NCI-H226 (cell line): Measurements from ENCODE around the gene SLC15A3.
A peak's percentile ranks its signal among the peaks of the same experiment; 100 is the strongest.

Experiments used
- DNase-seq: peaks from one replicate; pipeline ENCODE4 v3.0.0-alpha.2; 2015

The SLC15A3 gene

GRCh38 chr11:60951904-60952741 lies at the start of gene SLC15A3:
TSS of gene SLC15A3 (minus strand) at chr11:60952176. CDS start at chr11:60951551, 625 bp downstream.
- DNase-seq: peak; percentile 47

GRCh38 chr11:61000426-61000825 lies 48.5 kb upstream of the SLC15A3 start:
- no peak for DNase-seq

- DNase-seq: no peak
Measured at GRCh38 chr11:60996381-60997138, 44.6 kb upstream of the SLC15A3 start.

GRCh38 chr11:60995798-60996197 lies 43.8 kb upstream of the SLC15A3 start:
- peak; percentile 64 for DNase-seq

GRCh38 chr11:60994541-60995080 lies 42.6 kb upstream of the SLC15A3 start:
- DNase-seq: no peak

GRCh38 chr11:60993615-60994014 lies 41.6 kb upstream of the SLC15A3 start:
- no peak for DNase-seq

- no peak for DNase-seq
Measured at GRCh38 chr11:60992842-60993409, 41.0 kb upstream of the SLC15A3 start.

GRCh38 chr11:60991457-60991856 lies 39.5 kb upstream of the SLC15A3 start:
- no peak for DNase-seq

- no peak for DNase-seq
Measured at GRCh38 chr11:60989093-60989650, 37.2 kb upstream of the SLC15A3 start.

GRCh38 chr11:60988658-60989057 lies 36.7 kb upstream of the SLC15A3 start:
- no peak for DNase-seq

GRCh38 chr11:60987577-60988277 lies 35.8 kb upstream of the SLC15A3 start:
- no peak for DNase-seq

- peak; percentile 82 for DNase-seq
Measured at GRCh38 chr11:60985991-60986915, 34.3 kb upstream of the SLC15A3 start.

GRCh38 chr11:60985501-60985900 lies 33.5 kb upstream of the SLC15A3 start:
- DNase-seq: no peak

- DNase-seq: peak; percentile 89
Measured at GRCh38 chr11:60984636-60985035, 32.7 kb upstream of the SLC15A3 start.

GRCh38 chr11:60984149-60984548 lies 32.2 kb upstream of the SLC15A3 start:
- no peak for DNase-seq

GRCh38 chr11:60982184-60982583 lies 30.2 kb upstream of the SLC15A3 start:
- DNase-seq: no peak

GRCh38 chr11:60981515-60981914 lies 29.5 kb upstream of the SLC15A3 start:
- no peak for DNase-seq

- DNase-seq: no peak
Measured at GRCh38 chr11:60978546-60979380, 26.8 kb upstream of the SLC15A3 start.

- no peak for DNase-seq
Measured at GRCh38 chr11:60977836-60978235, 25.9 kb upstream of the SLC15A3 start.

GRCh38 chr11:60977224-60977623 lies 25.2 kb upstream of the SLC15A3 start:
- DNase-seq: no peak
